22Rv1 (cell line): ENCODE measurements around the gene FERD3L.

ENCODE experiments used
- CTCF ChIP-seq: fragments of 450-650 bp; IDR thresholded peaks from 2 replicates; pipeline ENCODE4 v1.5.1; 2017; ENCODE audit warnings: mild to moderate bottlenecking
- ZFX ChIP-seq: fragments of 450-650 bp; IDR thresholded peaks from 2 replicates; pipeline ENCODE4 v1.6.1; 2017; ENCODE audit warnings: antibody characterized with exemption, borderline replicate concordance

DNA sequence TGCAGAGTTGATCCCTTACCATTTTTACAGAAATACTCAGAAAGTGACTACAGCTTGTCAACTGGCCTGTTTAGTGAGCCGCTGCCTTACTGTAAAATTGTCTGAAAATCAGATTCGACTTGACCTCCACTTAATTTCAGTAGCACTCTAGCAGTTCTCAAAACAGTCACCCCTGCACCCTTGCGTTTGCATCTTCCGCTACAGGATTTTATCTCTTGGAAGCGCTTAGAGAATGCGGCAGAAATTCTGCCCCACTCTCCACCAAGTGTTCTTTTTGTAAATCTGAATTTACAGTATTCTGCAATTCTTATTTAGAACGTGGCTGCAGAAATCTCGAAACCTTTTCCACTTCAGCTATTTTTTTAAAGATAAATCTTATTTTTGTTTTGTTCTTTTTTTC, 25.8 kb downstream of the FERD3L start:
- TF ChIP-seq ZFX, result no peak
- TF ChIP-seq CTCF, result no peak
